ENCODE data around the gene DSE. TPM values are rescaled to one million over a fixed set of nuclear protein-coding genes. Genes with fewer than 3 reads are reported as not detected.

Gene DSE
- total and polyA plus RNA-seq, 2 donors (not counting 1 experiment from before 2014, with no cell fraction given), result 8.3 to 8.6 TPM

- ChIA-PET POLR2A (no interaction called here), CTCF (no interaction called here)
- ATAC-seq (ENCODE audit: low read depth) (no peak), DNase-seq (no peak)
- intact Hi-C loops (cut with micrococcal nuclease), result no loop called here
- Histone ChIP-seq H3K36me3 (replicated peaks in 1 of 2; ENCODE audit: control extremely low read depth in 1 of 2, control insufficient read depth in 1 of 2, extremely low read depth in 1 of 2, insufficient read depth in 2 of 2, low read length in 1 of 2) (peaks cover 0 to 3% of the 10 kb centered on the region in 2 experiments), H3K27me3 (replicated peaks in 1 of 4; ENCODE audit: control extremely low read depth in 1 of 4, control insufficient read depth in 3 of 4, insufficient read depth in 4 of 4, low read length in 3 of 4) (no peaks in the 10 kb centered on the region), H3K27ac (ENCODE audit: low read length in 2 of 2) (no peak overlapping the region), H2AFZ (ENCODE audit: insufficient read depth, low read depth, low read length, poor library complexity, severe bottlenecking) (no peak overlapping the region), H3K4me2 (replicated peaks; ENCODE audit: low read depth, low read length, poor library complexity, severe bottlenecking) (no peak overlapping the region), H4K20me1 (ENCODE audit: control insufficient read depth, insufficient read depth, low read length, poor library complexity, severe bottlenecking) (peaks cover 16% of the 10 kb centered on the region), H3K4me3 (ENCODE audit: control extremely low read depth in 1 of 5, extremely low read depth in 1 of 5, insufficient read depth in 1 of 5, low read depth in 2 of 5, low read length in 4 of 5) (no peak overlapping the region), H3K4me1 (ENCODE audit: control insufficient read depth in 2 of 2, insufficient read depth in 2 of 2, low read length in 2 of 2) (no peaks in the 10 kb centered on the region), H3K9ac (ENCODE audit: low read length) (no peak overlapping the region), H3K9me3 (ENCODE audit: control extremely low read depth in 1 of 3, control insufficient read depth in 2 of 3, insufficient read depth in 1 of 3, low read length in 2 of 3) (no peaks in the 10 kb centered on the region), H3K79me2 (ENCODE audit: control insufficient read depth, insufficient read depth, low read length) (peaks cover 80% of the 10 kb centered on the region)
- no peaks in the 10 kb centered on the region for H3K9me3 Mint-ChIP-seq (ENCODE audit: insufficient read depth)
- H3K4me1 Mint-ChIP-seq, result peaks cover 9% of the 10 kb centered on the region
- no peak overlapping the region for H3K27ac Mint-ChIP-seq
- no peak for TF ChIP-seq EZH2 (IDR thresholded peaks at IDR 0.05; ENCODE audit: borderline replicate concordance, insufficient read depth, low read depth, low read length, poor library complexity, severe bottlenecking)
- TF ChIP-seq CTCF (IDR thresholded peaks at IDR 0.05), result no peak
- no peak overlapping the region for H3K4me3 Mint-ChIP-seq
- H3K27me3 Mint-ChIP-seq, result no peaks in the 10 kb centered on the region
- 87% methylated on average over 3 of the region's 3 CpGs for WGBS (ENCODE audit: insufficient coverage)
Measured at GRCh38 chr6:116381000-116381399, 10.3 kb downstream of the DSE start.

- intact Hi-C loops (cut with micrococcal nuclease), result no loop called here
- Histone ChIP-seq H3K4me2 (replicated peaks; ENCODE audit: low read depth, low read length, poor library complexity, severe bottlenecking) (no peak overlapping the region), H3K4me1 (ENCODE audit: control insufficient read depth in 2 of 2, insufficient read depth in 2 of 2, low read length in 2 of 2) (peaks cover 4% of the 10 kb centered on the region in 2 donors), H3K9me3 (ENCODE audit: control extremely low read depth in 1 of 3, control insufficient read depth in 2 of 3, insufficient read depth in 1 of 3, low read length in 2 of 3) (no peaks in the 10 kb centered on the region), H4K20me1 (ENCODE audit: control insufficient read depth, insufficient read depth, low read length, poor library complexity, severe bottlenecking) (peaks cover 6% of the 10 kb centered on the region), H3K4me3 (ENCODE audit: control extremely low read depth in 1 of 5, extremely low read depth in 1 of 5, insufficient read depth in 1 of 5, low read depth in 2 of 5, low read length in 4 of 5) (no peak overlapping the region), H3K27ac (ENCODE audit: low read length in 2 of 2) (no peak overlapping the region), H3K36me3 (replicated peaks in 1 of 2; ENCODE audit: control extremely low read depth in 1 of 2, control insufficient read depth in 1 of 2, extremely low read depth in 1 of 2, insufficient read depth in 2 of 2, low read length in 1 of 2) (peaks cover 0 to 1% of the 10 kb centered on the region in 2 experiments), H3K9ac (ENCODE audit: low read length) (no peak overlapping the region), H3K79me2 (ENCODE audit: control insufficient read depth, insufficient read depth, low read length) (peaks cover 69% of the 10 kb centered on the region), H2AFZ (ENCODE audit: insufficient read depth, low read depth, low read length, poor library complexity, severe bottlenecking) (no peak overlapping the region), H3K27me3 (replicated peaks in 1 of 4; ENCODE audit: control extremely low read depth in 1 of 4, control insufficient read depth in 3 of 4, insufficient read depth in 4 of 4, low read length in 3 of 4) (no peaks in the 10 kb centered on the region)
- no peak overlapping the region for H3K4me3 Mint-ChIP-seq
- no peaks in the 10 kb centered on the region for H3K9me3 Mint-ChIP-seq (ENCODE audit: insufficient read depth)
- no CpG with 5 or more reads among the region's 1 CpG for WGBS (ENCODE audit: insufficient coverage)
- DNase-seq (no peak), ATAC-seq (ENCODE audit: low read depth) (no peak)
- H3K27me3 Mint-ChIP-seq, result no peaks in the 10 kb centered on the region
- H3K27ac Mint-ChIP-seq, result no peak overlapping the region
- peaks cover 18% of the 10 kb centered on the region for H3K4me1 Mint-ChIP-seq
- ChIA-PET POLR2A (no interaction called here), CTCF (no interaction called here)
- no peak for TF ChIP-seq CTCF (IDR thresholded peaks at IDR 0.05)
- TF ChIP-seq EZH2 (IDR thresholded peaks at IDR 0.05; ENCODE audit: borderline replicate concordance, insufficient read depth, low read depth, low read length, poor library complexity, severe bottlenecking), result no peak
Measured at GRCh38 chr6:116382587-116382986, 11.8 kb downstream of the DSE start.
